GM23338 (cell line): Measurements from ENCODE around the gene ATAD5.

Source experiments
- CTCF ChIP-seq, 2 experiments: fragments of 200-600 bp in 1 of 2; sonication (generic) in 1 of 2; conservative IDR thresholded peaks; 2 replicates each; pipeline versions ENCODE4 v1.5.1 to v1.6.1; 2016 to 2017; ENCODE audit warnings: antibody characterized with exemption in 2 of 2, low read depth in 2 of 2, mild to moderate bottlenecking in 2 of 2, moderate library complexity in 1 of 2
- ETS1 ChIP-seq: IDR thresholded peaks from 2 replicates; pipeline ENCODE4 v1.6.1; 2016; ENCODE audit warnings: antibody characterized with exemption
- EZH2 ChIP-seq: fragments of 200-600 bp; sonication (generic); IDR thresholded peaks from one replicate; pipeline ENCODE4 v1.8.0; 2017; ENCODE audit warnings: antibody characterized with exemption, mild to moderate bottlenecking, low read depth; ENCODE audit not compliant: unreplicated experiment
- EZH2phosphoT487 ChIP-seq: fragments of 200-600 bp; sonication (generic); IDR thresholded peaks from one replicate; pipeline ENCODE4 v1.8.1; 2018; ENCODE audit warnings: antibody characterized with exemption; ENCODE audit not compliant: unreplicated experiment
- JUNB ChIP-seq: IDR thresholded peaks from one replicate; pipeline ENCODE4 v1.6.1; 2016; ENCODE audit warnings: antibody characterized with exemption; ENCODE audit not compliant: unreplicated experiment
- POLR2AphosphoS5 ChIP-seq: IDR thresholded peaks from 2 replicates; pipeline ENCODE4 v1.6.1; 2016; ENCODE audit warnings: antibody characterized with exemption, low read depth
- REST ChIP-seq: IDR thresholded peaks from one replicate; pipeline ENCODE4 v1.6.1; 2018; ENCODE audit warnings: antibody characterized with exemption; ENCODE audit not compliant: unreplicated experiment
- ZNF331 ChIP-seq: fragments of 250-450 bp; sonication (Bioruptor Pico); IDR thresholded peaks from 2 replicates; pipeline ENCODE4 v1.5.0; 2020; ENCODE audit warnings: low read depth, mild to moderate bottlenecking, moderate library complexity

- TF ChIP-seq CTCF (conservative IDR thresholded peaks at IDR 0.05; ENCODE audit: low read depth in 2 of 2) (no peak), JUNB (no peak), EZH2 (no peak), EZH2phosphoT487 (no peak), POLR2AphosphoS5 (no peak), REST (no peak), ZNF331 (no peak), ETS1 (no peak)
Observed at GRCh38 chr17:30929081-30929633, 97.4 kb downstream of the ATAD5 start.
